Neural progenitor cell (in vitro differentiated cells): Measurements from ENCODE around the gene ZSWIM3. TPM values are rescaled to one million over a fixed set of nuclear protein-coding genes. Genes with fewer than 3 reads are reported as not detected.

Experiments
- DNase-seq: peaks from one replicate; pipeline ENCODE4 v3.0.0-alpha.2; 2016; ENCODE audit warnings: low spot score
- H2AFZ ChIP-seq: fragments of 200-600 bp; sonication (generic); replicated peaks from 2 replicates; pipeline ENCODE4 v1.6.1; 2016; ENCODE audit warnings: antibody characterized with exemption
- H3F3A ChIP-seq: fragments of 200-600 bp; sonication (generic); 2 replicates; pipeline ENCODE4 v1.6.1; 2016; ENCODE audit warnings: antibody characterized with exemption, low read depth
- H3K27ac ChIP-seq: fragments of 200-600 bp; sonication (generic); 2 replicates; pipeline ENCODE4 v1.5.1; 2016; ENCODE audit warnings: mild to moderate bottlenecking
- H3K27me3 ChIP-seq: fragments of 200-600 bp; sonication (generic); 2 replicates; pipeline ENCODE4 v1.6.1; 2016; ENCODE audit warnings: mild to moderate bottlenecking, moderate library complexity
- H3K36me3 ChIP-seq: fragments of 200-600 bp; sonication (generic); 2 replicates; pipeline ENCODE4 v1.5.1; 2016
- H3K4me1 ChIP-seq: fragments of 200-600 bp; sonication (generic); 2 replicates; pipeline ENCODE4 v1.6.1; 2016; ENCODE audit warnings: mixed run types
- H3K4me2 ChIP-seq: fragments of 200-600 bp; sonication (generic); 2 replicates; pipeline ENCODE4 v1.6.1; 2016
- H3K4me3 ChIP-seq: fragments of 200-600 bp; sonication (generic); 2 replicates; pipeline ENCODE4 v1.5.1; 2016
- H3K79me2 ChIP-seq: fragments of 200-600 bp; sonication (generic); 2 replicates; pipeline ENCODE4 v1.6.1; 2016; ENCODE audit warnings: low read depth
- H3K9ac ChIP-seq: fragments of 200-600 bp; sonication (generic); 2 replicates; pipeline ENCODE4 v1.6.1; 2016
- H3K9me3 ChIP-seq: fragments of 200-600 bp; sonication (generic); 2 replicates; pipeline ENCODE4 v1.5.1; 2016; ENCODE audit warnings: low read depth
- H4K20me1 ChIP-seq: fragments of 200-600 bp; sonication (generic); 2 replicates; pipeline ENCODE4 v1.6.1; 2016; ENCODE audit warnings: low read depth
- H3K27ac Mint-ChIP-seq: 3 replicates; pipeline ENCODE4 v1.8.0; 2021; ENCODE audit warnings: mixed read lengths
- H3K27me3 Mint-ChIP-seq: 2 replicates; pipeline ENCODE4 v1.8.0; 2022; ENCODE audit warnings: low read depth, mild to moderate bottlenecking, inconsistent platforms, moderate library complexity, mixed read lengths; ENCODE audit not compliant: insufficient read depth
- H3K36me3 Mint-ChIP-seq: 3 replicates; pipeline ENCODE4 v1.8.0; 2021; ENCODE audit warnings: mixed read lengths
- H3K4me1 Mint-ChIP-seq: 3 replicates; pipeline ENCODE4 v1.8.0; 2021; ENCODE audit warnings: mixed read lengths
- H3K4me3 Mint-ChIP-seq: 3 replicates; pipeline ENCODE4 v1.8.0; 2021; ENCODE audit warnings: mild to moderate bottlenecking, moderate library complexity, mixed read lengths
- H3K9me3 Mint-ChIP-seq: 3 replicates; pipeline ENCODE4 v1.8.0; 2020; ENCODE audit warnings: mixed read lengths
- EZH2 ChIP-seq: fragments of 200-600 bp; sonication (generic); IDR thresholded peaks from 2 replicates; pipeline ENCODE4 v1.6.1; 2017; ENCODE audit warnings: antibody characterized with exemption, mild to moderate bottlenecking, moderate library complexity
- EZH2phosphoT487 ChIP-seq: fragments of 200-600 bp; sonication (generic); IDR thresholded peaks from 2 replicates; pipeline ENCODE4 v1.6.1; 2017; ENCODE audit warnings: antibody characterized with exemption
- total RNA-seq: library from RNA; depleted of rRNA; stranded (reverse); fragments of >200 nt; gene quantifications from 2 replicates; pipeline ENCODE4 v1.2.3, GENCODE V29; 2015; ENCODE audit warnings: low replicate concordance
- TF ChIP-seq, protein P1 (sequence below): fragments of 200-600 bp; sonication (generic); IDR thresholded peaks from 2 replicates; pipeline ENCODE4 v1.5.1; 2017; ENCODE audit warnings: antibody characterized with exemption, mild to moderate bottlenecking

Gene ZSWIM3
- total RNA-seq, 1 donor from 2014 or later: 3.7 TPM

DNA sequence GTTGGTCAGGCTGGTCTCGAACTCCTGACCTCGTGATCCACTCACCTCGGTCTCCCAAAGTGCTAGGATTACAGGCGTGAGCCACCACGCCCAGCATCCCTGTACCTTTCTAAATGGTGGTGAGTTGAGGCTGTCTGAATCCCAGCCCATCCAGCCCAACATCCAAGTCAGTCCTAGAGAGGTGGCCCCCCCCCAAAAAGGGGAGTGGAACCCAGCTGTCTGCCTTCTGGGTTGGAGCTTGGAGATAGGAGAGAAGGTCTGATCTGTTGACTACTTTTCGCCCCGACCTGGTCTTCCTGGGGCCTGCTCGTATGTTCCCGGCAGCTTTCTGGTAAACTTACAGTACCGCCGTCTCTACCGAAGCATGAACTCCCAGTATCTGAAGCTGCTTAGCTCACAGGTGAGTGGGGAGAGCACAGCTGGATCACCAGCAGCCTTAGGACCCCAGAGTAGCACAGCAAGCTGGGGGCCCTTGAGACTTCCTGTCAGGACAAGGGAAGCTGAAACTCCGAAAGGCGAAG lies 39.3 kb downstream of the ZSWIM3 start:
- Histone ChIP-seq H3K9me3 (no peaks in the 10 kb centered on the region), H3K4me1 (peaks cover 3% of the 10 kb centered on the region), H3K4me3 (no peak overlapping the region), H3K27me3 (no peaks in the 10 kb centered on the region), H3K4me2 (no peak overlapping the region), H3K27ac (no peak overlapping the region), H3K36me3 (no peaks in the 10 kb centered on the region), H3K79me2 (no peaks in the 10 kb centered on the region), H3F3A (no peaks in the 10 kb centered on the region), H2AFZ (no peak overlapping the region), H4K20me1 (no peaks in the 10 kb centered on the region), H3K9ac (no peak overlapping the region)
- DNase-seq: no peak
- no peak for TF ChIP-seq EZH2phosphoT487
- no peak for TF ChIP-seq EZH2
- TF ChIP-seq, protein P1, sequence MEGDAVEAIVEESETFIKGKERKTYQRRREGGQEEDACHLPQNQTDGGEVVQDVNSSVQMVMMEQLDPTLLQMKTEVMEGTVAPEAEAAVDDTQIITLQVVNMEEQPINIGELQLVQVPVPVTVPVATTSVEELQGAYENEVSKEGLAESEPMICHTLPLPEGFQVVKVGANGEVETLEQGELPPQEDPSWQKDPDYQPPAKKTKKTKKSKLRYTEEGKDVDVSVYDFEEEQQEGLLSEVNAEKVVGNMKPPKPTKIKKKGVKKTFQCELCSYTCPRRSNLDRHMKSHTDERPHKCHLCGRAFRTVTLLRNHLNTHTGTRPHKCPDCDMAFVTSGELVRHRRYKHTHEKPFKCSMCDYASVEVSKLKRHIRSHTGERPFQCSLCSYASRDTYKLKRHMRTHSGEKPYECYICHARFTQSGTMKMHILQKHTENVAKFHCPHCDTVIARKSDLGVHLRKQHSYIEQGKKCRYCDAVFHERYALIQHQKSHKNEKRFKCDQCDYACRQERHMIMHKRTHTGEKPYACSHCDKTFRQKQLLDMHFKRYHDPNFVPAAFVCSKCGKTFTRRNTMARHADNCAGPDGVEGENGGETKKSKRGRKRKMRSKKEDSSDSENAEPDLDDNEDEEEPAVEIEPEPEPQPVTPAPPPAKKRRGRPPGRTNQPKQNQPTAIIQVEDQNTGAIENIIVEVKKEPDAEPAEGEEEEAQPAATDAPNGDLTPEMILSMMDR: no peak
- Mint-ChIP-seq H3K4me1 (peaks cover 22% of the 10 kb centered on the region), H3K4me3 (no peak overlapping the region), H3K36me3 (peaks cover 12% of the 10 kb centered on the region), H3K9me3 (no peaks in the 10 kb centered on the region), H3K27me3 (peaks cover 10% of the 10 kb centered on the region), H3K27ac (no peak overlapping the region)

DNA sequence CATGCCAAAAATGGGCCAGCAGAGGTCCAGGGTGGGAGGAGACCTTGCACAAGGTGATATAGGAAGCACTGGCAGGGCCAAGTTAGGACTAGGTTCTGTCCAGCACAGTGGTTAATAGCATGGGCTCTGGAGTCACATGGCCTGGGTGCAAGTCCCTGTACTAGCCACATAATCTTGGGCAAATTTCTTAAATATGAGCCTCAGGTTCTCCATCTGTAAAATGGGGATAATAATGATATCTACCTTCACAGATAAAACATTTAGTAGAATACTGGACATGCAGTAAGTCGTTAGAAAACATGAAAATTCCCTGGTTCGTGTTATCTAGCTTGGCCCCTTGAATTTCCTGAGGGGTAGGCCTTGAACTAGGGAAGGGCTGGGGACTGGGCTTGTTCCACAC lies 39.9 kb downstream of the ZSWIM3 start:
- H3K36me3 ChIP-seq: no peaks in the 10 kb centered on the region

DNA sequence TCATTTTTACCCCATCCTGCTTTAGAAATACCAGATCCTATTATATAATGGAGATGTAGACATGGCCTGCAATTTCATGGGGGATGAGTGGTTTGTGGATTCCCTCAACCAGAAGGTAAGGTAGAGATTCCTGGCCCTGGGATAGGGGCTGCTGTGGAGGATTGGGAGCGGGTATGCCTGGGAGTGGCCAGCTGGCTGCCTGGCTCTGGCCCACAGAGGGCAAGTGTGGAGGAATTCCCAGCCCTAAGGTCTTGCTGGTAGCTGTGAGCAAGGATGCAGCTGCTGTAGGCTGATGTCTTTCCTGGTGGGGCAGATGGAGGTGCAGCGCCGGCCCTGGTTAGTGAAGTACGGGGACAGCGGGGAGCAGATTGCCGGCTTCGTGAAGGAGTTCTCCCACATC lies 40.3 kb downstream of the ZSWIM3 start:
- Mint-ChIP-seq H3K27ac (no peak overlapping the region), H3K4me1 (peaks cover 14% of the 10 kb centered on the region), H3K4me3 (no peak overlapping the region), H3K36me3 (peaks cover 12% of the 10 kb centered on the region), H3K27me3 (peaks cover 10% of the 10 kb centered on the region), H3K9me3 (no peaks in the 10 kb centered on the region)
- Histone ChIP-seq H3K79me2 (no peaks in the 10 kb centered on the region), H3K9ac (no peak overlapping the region), H3K27me3 (no peaks in the 10 kb centered on the region), H3F3A (no peaks in the 10 kb centered on the region), H3K27ac (no peak overlapping the region), H2AFZ (no peak overlapping the region), H3K4me2 (no peak overlapping the region), H3K4me3 (no peak overlapping the region), H3K4me1 (no peaks in the 10 kb centered on the region), H3K36me3 (no peaks in the 10 kb centered on the region), H3K9me3 (no peaks in the 10 kb centered on the region), H4K20me1 (no peaks in the 10 kb centered on the region)
- DNase-seq: no peak
- TF ChIP-seq EZH2phosphoT487 (no peak), EZH2 (no peak)
- TF ChIP-seq, protein P1: no peak

More for the DNA sequence above, 39.9 kb downstream of the ZSWIM3 start:
- Mint-ChIP-seq H3K27me3 (peaks cover 10% of the 10 kb centered on the region), H3K9me3 (no peaks in the 10 kb centered on the region), H3K27ac (no peak overlapping the region), H3K4me3 (no peak overlapping the region), H3K36me3 (peaks cover 12% of the 10 kb centered on the region), H3K4me1 (peaks cover 18% of the 10 kb centered on the region)
- Histone ChIP-seq H3K9me3 (no peaks in the 10 kb centered on the region), H3K4me3 (no peak overlapping the region), H3F3A (no peaks in the 10 kb centered on the region), H2AFZ (no peak overlapping the region), H3K4me1 (no peaks in the 10 kb centered on the region), H3K79me2 (no peaks in the 10 kb centered on the region), H3K4me2 (no peak overlapping the region), H3K27ac (no peak overlapping the region), H4K20me1 (no peaks in the 10 kb centered on the region), H3K27me3 (no peaks in the 10 kb centered on the region), H3K9ac (no peak overlapping the region)
- no peak for TF ChIP-seq EZH2phosphoT487
- TF ChIP-seq, protein P1: no peak
- no peak for TF ChIP-seq EZH2
- no peak for DNase-seq
